IMR-90 (cell line): Measurements from ENCODE around the gene EPB41L5. TPM values are rescaled to one million over a fixed set of nuclear protein-coding genes. Genes with fewer than 3 reads are reported as not detected.
A peak's percentile ranks its signal among the peaks of the same experiment; 100 is the strongest.
"Not testable (repeated sequence)": the region's sequence is repeated elsewhere in the genome, so short reads cannot be mapped to it uniquely, and the experiment has no call there.

Source experiments
- ATAC-seq: fragments of 200-7000 bp; cut with Tn5 transposase; 2 replicates; pipeline ENCODE4 v1.9.1; 2020; ENCODE audit warnings: low read depth, mild to moderate bottlenecking, moderate library complexity
- BruUV-seq: library from RNA; stranded (reverse); fragments of 400-500 nt; replicated peaks from 2 replicates; lab custom pipeline; 2021; lab: Mats Ljungman, UMichigan
- CTCF ChIA-PET: fragments of 300-600 bp; formaldehyde crosslinking; extraction: SDS; loops from one replicate; lab custom pipeline; 2021; ENCODE audit warnings: antibody characterized with exemption; lab: Yijun Ruan, JAX
- POLR2A ChIA-PET: fragments of 300-600 bp; sonication (Branson Sonifier 250); formaldehyde crosslinking; loops from one replicate; lab custom pipeline; 2022; ENCODE audit warnings: antibody characterized with exemption; ENCODE audit not compliant: unreplicated experiment; lab: Charles Lee
- DNase-seq: peaks from one replicate; pipeline ENCODE4 v3.0.0; 2013
- H2AFZ ChIP-seq: replicated peaks from 2 replicates; pipeline ENCODE3; 2013; ENCODE audit warnings: low read length, mild to moderate bottlenecking; ENCODE audit not compliant: poor library complexity
- H2AK5ac ChIP-seq: 2 replicates; pipeline ENCODE4 v1.6.1; 2013; ENCODE audit warnings: low read depth, low read length, inconsistent platforms
- H2AK9ac ChIP-seq: replicated peaks from 2 replicates; pipeline ENCODE3; 2013; ENCODE audit warnings: mild to moderate bottlenecking, low read depth, low read length, moderate library complexity; ENCODE audit not compliant: poor library complexity
- H2BK120ac ChIP-seq: 2 replicates; pipeline ENCODE4 v1.6.1; 2013; ENCODE audit warnings: low read depth, low read length, inconsistent platforms
- H2BK15ac ChIP-seq: 3 replicates; pipeline ENCODE4 v1.6.1; 2013; ENCODE audit warnings: low read depth, low read length, inconsistent platforms
- H2BK20ac ChIP-seq: 2 replicates; pipeline ENCODE4 v1.6.1; 2013; ENCODE audit warnings: low read depth, mild to moderate bottlenecking, inconsistent platforms, low read length, moderate library complexity
- H2BK5ac ChIP-seq: 2 replicates; pipeline ENCODE4 v1.6.1; 2013; ENCODE audit warnings: mild to moderate bottlenecking, low read depth, low read length, inconsistent platforms; ENCODE audit not compliant: poor library complexity, severe bottlenecking
- H3K14ac ChIP-seq: replicated peaks from 2 replicates; pipeline ENCODE4 v1.6.1; 2013; ENCODE audit warnings: low read depth, low read length, inconsistent platforms
- H3K18ac ChIP-seq: 2 replicates; pipeline ENCODE4 v1.6.1; 2013; ENCODE audit warnings: low read depth, low read length, control low read depth
- H3K23ac ChIP-seq: 2 replicates; pipeline ENCODE4 v1.6.1; 2013; ENCODE audit warnings: low read depth, low read length, inconsistent platforms
- H3K27ac ChIP-seq: 2 replicates; pipeline ENCODE4 v1.5.1; 2013; ENCODE audit warnings: mild to moderate bottlenecking, control low read depth, low read length; ENCODE audit not compliant: insufficient read depth
- H3K27me3 ChIP-seq: 2 replicates; pipeline ENCODE4 v1.6.1; 2013; ENCODE audit warnings: low read length; ENCODE audit not compliant: control insufficient read depth, insufficient read depth
- H3K36me3 ChIP-seq: 2 replicates; pipeline ENCODE4 v1.6.1; 2013; ENCODE audit warnings: low read length, mixed read lengths; ENCODE audit not compliant: control insufficient read depth, insufficient read depth
- H3K4ac ChIP-seq: 2 replicates; pipeline ENCODE4 v1.6.1; 2013; ENCODE audit warnings: low read depth, low read length, inconsistent platforms
- H3K4me1 ChIP-seq: 2 replicates; pipeline ENCODE4 v1.6.1; 2013; ENCODE audit warnings: low read length, mixed read lengths; ENCODE audit not compliant: control insufficient read depth, insufficient read depth
- H3K4me2 ChIP-seq: 2 replicates; pipeline ENCODE4 v1.6.1; 2013; ENCODE audit warnings: low read depth, mild to moderate bottlenecking, control low read depth, low read length, moderate library complexity
- H3K4me3 ChIP-seq: 2 replicates; pipeline ENCODE4 v1.5.1; 2013; ENCODE audit warnings: low read depth, mild to moderate bottlenecking, control low read depth, low read length, moderate library complexity; ENCODE audit not compliant: insufficient read depth
- H3K56ac ChIP-seq: 2 replicates; pipeline ENCODE4 v1.6.1; 2013; ENCODE audit warnings: low read length, inconsistent platforms; ENCODE audit not compliant: insufficient read depth; ENCODE audit errors: extremely low read depth
- H3K79me1 ChIP-seq, 2 experiments: 2 replicates each; pipeline ENCODE4 v1.6.1; 2013; ENCODE audit warnings: low read length in 2 of 2, inconsistent platforms in 1 of 2, low read depth in 1 of 2
- H3K9ac ChIP-seq: 2 replicates; pipeline ENCODE4 v1.6.1; 2013; ENCODE audit warnings: low read depth, low read length, control low read depth
- H3K9me1 ChIP-seq: 2 replicates; pipeline ENCODE4 v1.6.1; 2013; ENCODE audit warnings: low read length, inconsistent platforms; ENCODE audit not compliant: insufficient read depth
- H3K9me3 ChIP-seq: 2 replicates; pipeline ENCODE4 v1.6.1; 2013; ENCODE audit warnings: low read length; ENCODE audit not compliant: control insufficient read depth, insufficient read depth
- H4K20me1 ChIP-seq: 2 replicates; pipeline ENCODE4 v1.6.1; 2013; ENCODE audit warnings: low read length, inconsistent platforms; ENCODE audit not compliant: insufficient read depth
- H4K5ac ChIP-seq: 2 replicates; pipeline ENCODE4 v1.6.1; 2013; ENCODE audit warnings: mild to moderate bottlenecking, low read depth, low read length, control low read depth
- H4K8ac ChIP-seq, 2 experiments: 2 replicates each; pipeline ENCODE4 v1.6.1; 2013; ENCODE audit warnings: low read depth in 2 of 2, low read length in 2 of 2, control low read depth in 1 of 2, inconsistent platforms in 1 of 2
- H4K91ac ChIP-seq: 2 replicates; pipeline ENCODE4 v1.6.1; 2013; ENCODE audit warnings: low read depth, low read length, inconsistent platforms; ENCODE audit not compliant: insufficient read depth
- WGBS, 2 experiments: methylation state at CpG; one replicate each; pipeline versions ENCODE4 v1.1.5 to v1.1.7; 2013; ENCODE audit warnings: missing lambda C conversion rate in 2 of 2; ENCODE audit not compliant: insufficient read length in 1 of 2; ENCODE audit errors: extremely low coverage in 2 of 2; 5-methylcytosine and 5-hydroxymethylcytosine counted together
- dilution Hi-C: fragments of 300-500 bp; cut with HindIII; formaldehyde crosslinking; loops from one replicate; pipeline ENCODE4 v1.14.3; 2018; ENCODE audit warnings: low sequenced_read_pairs; ENCODE audit not compliant: unreplicated experiment
- in situ Hi-C: fragments of 300-500 bp; cut with MboI; formaldehyde crosslinking; loops from 3 replicates; pipeline ENCODE4 v1.14.3; 2019; ENCODE audit warnings: low sequenced_read_pairs, inconsistent platforms, mixed read lengths
- intact Hi-C: fragments of 100-400 bp; cut with micrococcal nuclease; formaldehyde crosslinking; loops from 2 replicates; pipeline ENCODE4 v1.10.0; 2022
- polyA plus RNA-seq, 3 experiments: library from polyadenylated mRNA; depleted of rRNA; stranded (reverse); fragments of >200 nt; gene quantifications; 2 replicates each; pipeline ENCODE4 v1.2.3, GENCODE V29; 2012; ENCODE audit warnings: low replicate concordance in 1 of 3
- total RNA-seq: library from RNA; depleted of rRNA; stranded (reverse); fragments of >200 nt; gene quantifications from 2 replicates; pipeline ENCODE4 v1.2.3, GENCODE V29; 2012

Gene EPB41L5
- total and polyA plus RNA-seq, 2 of the 4 experiments (the other 2 are of a cell fraction): 5.1 to 10.6 TPM

DNA sequence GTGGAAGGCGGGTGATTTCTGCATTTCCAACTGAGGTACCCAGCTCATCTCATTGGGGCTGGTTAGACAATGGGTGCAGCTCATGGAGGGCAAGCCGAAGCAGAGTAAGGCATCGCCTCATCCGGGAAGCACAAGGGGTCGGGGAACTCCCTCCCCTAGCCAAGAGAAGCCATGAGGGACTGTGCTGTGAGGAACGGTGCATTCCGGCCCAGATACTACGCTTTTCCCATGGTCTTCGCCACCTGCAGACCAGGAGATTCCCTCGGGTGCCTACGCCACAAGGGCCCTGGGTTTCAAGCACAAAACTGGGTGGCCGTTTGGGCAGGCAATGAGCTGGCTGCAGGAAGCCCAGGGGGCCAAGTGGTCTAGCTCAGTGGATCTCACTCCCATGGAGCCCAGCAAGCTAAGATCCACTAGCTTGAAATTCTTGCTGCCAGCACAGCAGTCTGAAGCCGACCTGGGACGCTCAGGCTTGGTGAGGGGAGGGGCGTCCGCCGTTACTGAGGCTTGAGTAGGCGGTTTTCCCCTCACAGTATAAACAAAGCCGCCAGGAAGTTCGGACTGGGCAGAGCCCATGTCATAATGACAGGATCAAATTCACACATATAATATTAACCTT is 55.3 kb downstream of the EPB41L5 start:
- H3K4me2 ChIP-seq, in situ Hi-C loops, CTCF ChIA-PET, H4K8ac ChIP-seq, H3K36me3 ChIP-seq, H3K56ac ChIP-seq, dilution Hi-C loops, H4K20me1 ChIP-seq, H3K4me3 ChIP-seq, H2BK120ac ChIP-seq, H4K91ac ChIP-seq, ATAC-seq, DNase-seq, H3K9me3 ChIP-seq, H2BK5ac ChIP-seq, H2BK15ac ChIP-seq, H3K9me1 ChIP-seq, H2AK9ac ChIP-seq, H3K4me1 ChIP-seq, H3K27ac ChIP-seq, H3K23ac ChIP-seq, H2BK20ac ChIP-seq, BruUV-seq, H2AFZ ChIP-seq, H3K9ac ChIP-seq, H3K27me3 ChIP-seq, POLR2A ChIA-PET, H4K5ac ChIP-seq: not testable (repeated sequence)
- Histone ChIP-seq H3K4ac (peak overlapping the region; percentile 43; the same call in 1 of the 2 replicates), H3K79me1 (peaks cover 5 to 13% of the 10 kb centered on the region in 2 experiments; a peak in 3 of 4 replicates), H2AK5ac (0 out of 2 replicates have a peak overlapping the region, but pooled peaks have one; percentile 24), H3K18ac (0 out of 2 replicates have a peak overlapping the region, but pooled peaks have one; percentile 4), H3K14ac (0 out of 2 replicates have a peak overlapping the region, but pooled peaks have one; percentile 35)
- intact Hi-C loops: loop anchor here (5.0 kb wide), 1 partner anchor 56 kb away; the partner anchor contains the start of gene EPB41L5
- 93% methylated on average over 3 of the region's 20 CpGs; no CpG with 5 or more reads in 1 of the 2 experiments for WGBS, 2 experiments
